ENCODE measurements around the gene SLC31A1. TPM values are rescaled to one million over a fixed set of nuclear protein-coding genes. Genes with fewer than 3 reads are reported as not detected.

The SLC31A1 gene
- total and polyA plus RNA-seq, 2 of the 13 experiments (the other 11 are each of a cell fraction or from before 2014, with no cell fraction given), result 62.9 to 70.0 TPM

DNA sequence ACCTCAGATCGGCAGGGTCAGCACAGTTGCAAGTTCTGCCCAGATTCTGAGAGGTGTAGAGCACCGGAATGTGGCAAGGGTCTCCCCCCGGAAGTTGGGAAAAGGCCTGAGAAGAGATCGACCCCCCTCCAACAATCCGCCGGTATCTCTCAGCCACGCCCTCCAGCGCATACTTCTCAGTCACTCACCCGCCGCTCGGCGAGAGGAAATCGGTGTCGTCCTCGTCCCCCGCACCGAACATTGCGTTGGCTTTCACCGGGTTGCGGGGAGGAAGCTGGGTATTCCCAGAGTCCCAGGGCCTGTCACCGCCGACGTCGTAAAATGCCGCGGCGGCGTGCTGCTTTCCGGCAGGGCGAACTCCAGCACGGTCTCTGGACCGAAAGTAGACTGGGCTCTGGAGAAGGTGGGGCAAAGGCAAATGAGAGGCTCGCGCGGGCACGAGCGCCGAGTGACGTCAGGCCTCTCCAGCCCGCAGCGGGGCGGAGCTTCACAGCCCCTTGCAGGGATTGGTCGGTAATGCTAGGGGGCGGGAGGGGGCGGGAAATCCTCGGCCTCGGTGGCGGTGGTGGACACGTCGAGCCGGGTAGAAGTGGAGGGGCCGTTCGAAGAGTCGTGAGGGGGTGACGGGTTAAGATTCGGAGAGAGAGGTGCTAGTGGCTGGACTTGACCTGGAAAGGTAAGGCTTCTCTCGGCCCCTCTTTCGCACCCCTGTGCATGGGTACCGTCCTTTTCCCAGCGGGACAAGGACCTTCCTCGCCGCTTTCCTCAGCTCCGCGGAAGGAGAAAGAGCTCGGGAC is at the start of gene SLC31A1, which contains the start of gene FKBP15 (continued):
- TF ChIP-seq ZNF121 (CRISPR knock-in tag; IDR thresholded peaks at IDR 0.05), result no peak
- TF ChIP-seq, protein P1, sequence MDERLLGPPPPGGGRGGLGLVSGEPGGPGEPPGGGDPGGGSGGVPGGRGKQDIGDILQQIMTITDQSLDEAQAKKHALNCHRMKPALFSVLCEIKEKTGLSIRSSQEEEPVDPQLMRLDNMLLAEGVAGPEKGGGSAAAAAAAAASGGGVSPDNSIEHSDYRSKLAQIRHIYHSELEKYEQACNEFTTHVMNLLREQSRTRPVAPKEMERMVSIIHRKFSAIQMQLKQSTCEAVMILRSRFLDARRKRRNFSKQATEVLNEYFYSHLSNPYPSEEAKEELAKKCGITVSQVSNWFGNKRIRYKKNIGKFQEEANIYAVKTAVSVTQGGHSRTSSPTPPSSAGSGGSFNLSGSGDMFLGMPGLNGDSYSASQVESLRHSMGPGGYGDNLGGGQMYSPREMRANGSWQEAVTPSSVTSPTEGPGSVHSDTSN (CRISPR knock-in tag; IDR thresholded peaks at IDR 0.05), result no peak
- TF ChIP-seq FOXC1 (CRISPR knock-in tag; IDR thresholded peaks at IDR 0.05; ENCODE audit: borderline replicate concordance), result peak; percentile 86
- TF ChIP-seq MYNN (CRISPR knock-in tag; IDR thresholded peaks at IDR 0.05; ENCODE audit: low read depth), result no peak
- TF ChIP-seq, protein P2, sequence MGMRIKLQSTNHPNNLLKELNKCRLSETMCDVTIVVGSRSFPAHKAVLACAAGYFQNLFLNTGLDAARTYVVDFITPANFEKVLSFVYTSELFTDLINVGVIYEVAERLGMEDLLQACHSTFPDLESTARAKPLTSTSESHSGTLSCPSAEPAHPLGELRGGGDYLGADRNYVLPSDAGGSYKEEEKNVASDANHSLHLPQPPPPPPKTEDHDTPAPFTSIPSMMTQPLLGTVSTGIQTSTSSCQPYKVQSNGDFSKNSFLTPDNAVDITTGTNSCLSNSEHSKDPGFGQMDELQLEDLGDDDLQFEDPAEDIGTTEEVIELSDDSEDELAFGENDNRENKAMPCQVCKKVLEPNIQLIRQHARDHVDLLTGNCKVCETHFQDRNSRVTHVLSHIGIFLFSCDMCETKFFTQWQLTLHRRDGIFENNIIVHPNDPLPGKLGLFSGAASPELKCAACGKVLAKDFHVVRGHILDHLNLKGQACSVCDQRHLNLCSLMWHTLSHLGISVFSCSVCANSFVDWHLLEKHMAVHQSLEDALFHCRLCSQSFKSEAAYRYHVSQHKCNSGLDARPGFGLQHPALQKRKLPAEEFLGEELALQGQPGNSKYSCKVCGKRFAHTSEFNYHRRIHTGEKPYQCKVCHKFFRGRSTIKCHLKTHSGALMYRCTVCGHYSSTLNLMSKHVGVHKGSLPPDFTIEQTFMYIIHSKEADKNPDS (CRISPR knock-in tag; IDR thresholded peaks at IDR 0.05), result 0 out of 2 replicates have a peak, but pooled peaks have one; percentile 68
- no peak for TF ChIP-seq NBN (conservative IDR thresholded peaks at IDR 0.05)
- TF ChIP-seq, protein P3, sequence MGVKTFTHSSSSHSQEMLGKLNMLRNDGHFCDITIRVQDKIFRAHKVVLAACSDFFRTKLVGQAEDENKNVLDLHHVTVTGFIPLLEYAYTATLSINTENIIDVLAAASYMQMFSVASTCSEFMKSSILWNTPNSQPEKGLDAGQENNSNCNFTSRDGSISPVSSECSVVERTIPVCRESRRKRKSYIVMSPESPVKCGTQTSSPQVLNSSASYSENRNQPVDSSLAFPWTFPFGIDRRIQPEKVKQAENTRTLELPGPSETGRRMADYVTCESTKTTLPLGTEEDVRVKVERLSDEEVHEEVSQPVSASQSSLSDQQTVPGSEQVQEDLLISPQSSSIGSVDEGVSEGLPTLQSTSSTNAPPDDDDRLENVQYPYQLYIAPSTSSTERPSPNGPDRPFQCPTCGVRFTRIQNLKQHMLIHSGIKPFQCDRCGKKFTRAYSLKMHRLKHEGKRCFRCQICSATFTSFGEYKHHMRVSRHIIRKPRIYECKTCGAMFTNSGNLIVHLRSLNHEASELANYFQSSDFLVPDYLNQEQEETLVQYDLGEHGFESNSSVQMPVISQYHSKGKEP (CRISPR knock-in tag; IDR thresholded peaks at IDR 0.05), result no peak
- TF ChIP-seq, protein P4, sequence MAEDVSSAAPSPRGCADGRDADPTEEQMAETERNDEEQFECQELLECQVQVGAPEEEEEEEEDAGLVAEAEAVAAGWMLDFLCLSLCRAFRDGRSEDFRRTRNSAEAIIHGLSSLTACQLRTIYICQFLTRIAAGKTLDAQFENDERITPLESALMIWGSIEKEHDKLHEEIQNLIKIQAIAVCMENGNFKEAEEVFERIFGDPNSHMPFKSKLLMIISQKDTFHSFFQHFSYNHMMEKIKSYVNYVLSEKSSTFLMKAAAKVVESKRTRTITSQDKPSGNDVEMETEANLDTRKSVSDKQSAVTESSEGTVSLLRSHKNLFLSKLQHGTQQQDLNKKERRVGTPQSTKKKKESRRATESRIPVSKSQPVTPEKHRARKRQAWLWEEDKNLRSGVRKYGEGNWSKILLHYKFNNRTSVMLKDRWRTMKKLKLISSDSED (CRISPR knock-in tag; IDR thresholded peaks at IDR 0.05), result no peak
- no peak for TF ChIP-seq ZNF547 (CRISPR knock-in tag; IDR thresholded peaks at IDR 0.05)
- TF ChIP-seq ZNF451 (CRISPR knock-in tag; IDR thresholded peaks at IDR 0.05), result peak; percentile 31; the same call in 1 of the 2 replicates
- no peak for TF ChIP-seq ZNF496 (CRISPR knock-in tag; IDR thresholded peaks at IDR 0.05; ENCODE audit: insufficient replicate concordance)
- TF ChIP-seq CBX5 (CRISPR knock-in tag; IDR thresholded peaks at IDR 0.05; ENCODE audit: borderline replicate concordance), result peak; percentile 67; the same call in 1 of the 2 replicates
- TF ChIP-seq RFX1 (IDR thresholded peaks at IDR 0.05), result no peak
- TF ChIP-seq, protein P5, sequence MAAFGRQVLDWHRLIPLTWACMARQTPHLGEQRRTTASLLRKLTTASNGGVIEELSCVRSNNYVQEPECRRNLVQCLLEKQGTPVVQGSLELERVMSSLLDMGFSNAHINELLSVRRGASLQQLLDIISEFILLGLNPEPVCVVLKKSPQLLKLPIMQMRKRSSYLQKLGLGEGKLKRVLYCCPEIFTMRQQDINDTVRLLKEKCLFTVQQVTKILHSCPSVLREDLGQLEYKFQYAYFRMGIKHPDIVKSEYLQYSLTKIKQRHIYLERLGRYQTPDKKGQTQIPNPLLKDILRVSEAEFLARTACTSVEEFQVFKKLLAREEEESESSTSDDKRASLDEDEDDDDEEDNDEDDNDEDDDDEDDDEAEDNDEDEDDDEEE (CRISPR knock-in tag; IDR thresholded peaks at IDR 0.05), result no peak
- no peak for TF ChIP-seq ZNF577 (CRISPR knock-in tag; IDR thresholded peaks at IDR 0.05; ENCODE audit: borderline replicate concordance, low read depth)
- peak; percentile 34; the same call in 1 of the 2 replicates for TF ChIP-seq SAFB2 (CRISPR knock-in tag; IDR thresholded peaks at IDR 0.05; ENCODE audit: borderline replicate concordance, low read depth)
- TF ChIP-seq, protein P6, sequence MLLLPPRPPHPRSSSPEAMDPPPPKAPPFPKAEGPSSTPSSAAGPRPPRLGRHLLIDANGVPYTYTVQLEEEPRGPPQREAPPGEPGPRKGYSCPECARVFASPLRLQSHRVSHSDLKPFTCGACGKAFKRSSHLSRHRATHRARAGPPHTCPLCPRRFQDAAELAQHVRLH (CRISPR knock-in tag; IDR thresholded peaks at IDR 0.05; ENCODE audit: borderline replicate concordance, low read depth), result no peak; the same call in 1 of the 2 replicates
- peak; percentile 77 for TF ChIP-seq ETV5 (CRISPR knock-in tag; IDR thresholded peaks at IDR 0.05; ENCODE audit: borderline replicate concordance)
- TF ChIP-seq, protein P7, sequence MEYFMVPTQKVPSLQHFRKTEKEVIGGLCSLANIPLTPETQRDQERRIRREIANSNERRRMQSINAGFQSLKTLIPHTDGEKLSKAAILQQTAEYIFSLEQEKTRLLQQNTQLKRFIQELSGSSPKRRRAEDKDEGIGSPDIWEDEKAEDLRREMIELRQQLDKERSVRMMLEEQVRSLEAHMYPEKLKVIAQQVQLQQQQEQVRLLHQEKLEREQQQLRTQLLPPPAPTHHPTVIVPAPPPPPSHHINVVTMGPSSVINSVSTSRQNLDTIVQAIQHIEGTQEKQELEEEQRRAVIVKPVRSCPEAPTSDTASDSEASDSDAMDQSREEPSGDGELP (IDR thresholded peaks at IDR 0.05; ENCODE audit: borderline replicate concordance, low read depth), result peak; percentile 21; the same call in 1 of the 2 replicates
- TF ChIP-seq RFX3 (CRISPR knock-in tag; IDR thresholded peaks at IDR 0.05), result no peak
- peak; percentile 72; the same call in 1 of the 2 replicates for TF ChIP-seq BRCA1 (CRISPR knock-in tag; IDR thresholded peaks at IDR 0.05)

Measured in HepG2 (cell line).